ENCODE results near the gene KCNK7. TPM values are rescaled to one million over a fixed set of nuclear protein-coding genes. Genes with fewer than 3 reads are reported as not detected.

KCNK7 gene
- total RNA-seq, 1 experiment from 2014 or later, result not detected

Other genes with a start within 250 kb of the KCNK7 start
- 0.34 and 0.42 TPM in 2 replicates for gene TIGD3, start 241.0 kb downstream of the KCNK7 start, total RNA-seq (2014; rRNA removed; shearing (Covaris generic))
- gene SLC25A45, start 213.2 kb downstream of the KCNK7 start, total RNA-seq (2014; rRNA removed; shearing (Covaris generic)), result 0.23 TPM in 1 of 2 replicates, not detected in the other
- gene FRMD8, start 209.2 kb downstream of the KCNK7 start, total RNA-seq (2014; rRNA removed; shearing (Covaris generic)), result 48.9 and 62.3 TPM in 2 replicates
- gene NEAT1, start 173.0 kb downstream of the KCNK7 start, total RNA-seq (2014; rRNA removed; shearing (Covaris generic)), result 1.8 and 2.6 TPM in 2 replicates
- 452 and 478 TPM in 2 replicates for gene MALAT1, start 96.8 kb downstream of the KCNK7 start, total RNA-seq (2014; rRNA removed; shearing (Covaris generic))
- gene SCYL1, start 70.7 kb downstream of the KCNK7 start, total RNA-seq (2014; rRNA removed; shearing (Covaris generic)), result 69.4 and 84.5 TPM in 2 replicates
- 31.0 and 49.4 TPM in 2 replicates for gene LTBP3, start 37.4 kb downstream of the KCNK7 start, total RNA-seq (2014; rRNA removed; shearing (Covaris generic))
- 77.3 and 117 TPM in 2 replicates for gene ZNRD2, start 25.3 kb downstream of the KCNK7 start, total RNA-seq (2014; rRNA removed; shearing (Covaris generic))
- 23.7 and 30.2 TPM in 2 replicates for gene FAM89B, start 23.3 kb downstream of the KCNK7 start, total RNA-seq (2014; rRNA removed; shearing (Covaris generic))
- 30.9 and 34.2 TPM in 2 replicates for gene EHBP1L1, start 19.7 kb downstream of the KCNK7 start, total RNA-seq (2014; rRNA removed; shearing (Covaris generic))
- 16.6 and 22.4 TPM in 2 replicates for gene MAP3K11, start 18.4 kb upstream of the KCNK7 start, total RNA-seq (2014; rRNA removed; shearing (Covaris generic))
- gene PCNX3, start 20.0 kb upstream of the KCNK7 start, total RNA-seq (2014; rRNA removed; shearing (Covaris generic)), result 15.1 and 16.2 TPM in 2 replicates
- 11.1 and 12.6 TPM in 2 replicates for gene SIPA1, start 42.3 kb upstream of the KCNK7 start, total RNA-seq (2014; rRNA removed; shearing (Covaris generic))
- gene RELA, start 67.1 kb upstream of the KCNK7 start, total RNA-seq (2014; rRNA removed; shearing (Covaris generic)), result 14.9 and 19.7 TPM in 2 replicates
- 59.4 and 66.9 TPM in 2 replicates for gene KAT5, start 116.5 kb upstream of the KCNK7 start, total RNA-seq (2014; rRNA removed; shearing (Covaris generic))
- 61.2 and 80.5 TPM in 2 replicates for gene RNASEH2C, start 125.0 kb upstream of the KCNK7 start, total RNA-seq (2014; rRNA removed; shearing (Covaris generic))
- 10.7 and 13.0 TPM in 2 replicates for gene AP5B1, start 185.2 kb upstream of the KCNK7 start, total RNA-seq (2014; rRNA removed; shearing (Covaris generic))
- gene OVOL1, start 191.3 kb upstream of the KCNK7 start, total RNA-seq (2014; rRNA removed; shearing (Covaris generic)), result not detected in 2 replicates
- gene SNX32, start 238.2 kb upstream of the KCNK7 start, total RNA-seq (2014; rRNA removed; shearing (Covaris generic)), result 0.39 TPM in 1 of 2 replicates, not detected in the other

Data from Daoy (cell line).